ENCODE data around the gene ANK2. TPM values are rescaled to one million over a fixed set of nuclear protein-coding genes. Genes with fewer than 3 reads are reported as not detected.

Gene ANK2
- total and polyA plus RNA-seq, 2 experiments from 2014 or later: 7.7 to 40.4 TPM

DNA sequence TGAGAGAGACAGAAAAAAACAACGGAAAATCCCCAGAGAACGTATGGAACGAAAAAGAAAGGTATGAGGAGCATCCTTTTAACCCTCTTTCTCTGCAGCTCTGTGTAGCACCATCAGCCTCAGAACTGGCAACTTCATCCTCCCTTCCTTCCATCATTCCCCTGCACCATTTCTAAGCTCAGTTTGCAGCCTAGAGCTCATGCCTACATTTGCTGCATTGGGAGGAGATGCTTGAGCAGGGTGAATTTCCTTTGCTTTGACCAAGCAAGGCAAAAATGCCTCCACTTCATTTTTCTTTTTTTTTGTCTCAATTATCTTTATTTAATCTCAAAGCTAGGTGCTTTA is 67.9 kb downstream of the ANK2 start:
- ATAC-seq: peak; percentile 21; the same call in 2 of the 3 replicates
- Mint-ChIP-seq H3K27me3 (ENCODE audit: insufficient read depth, low read depth, poor library complexity) (peaks cover 2% of the 10 kb centered on the region), H3K9me3 (no peaks in the 10 kb centered on the region), H3K4me3 (no peak overlapping the region), H3K27ac (peak overlapping the region; percentile 17; the same call in 1 of the 2 replicates), H3K4me1 (peaks cover 32% of the 10 kb centered on the region), H3K36me3 (ENCODE audit: low read depth) (no peaks in the 10 kb centered on the region)
- H3K27me3 ChIP-seq (ENCODE audit: insufficient read depth): no peaks in the 10 kb centered on the region
- H2AFZ ChIP-seq: no peak overlapping the region
- TF ChIP-seq NANOG (IDR thresholded peaks at IDR 0.05; ENCODE audit: borderline replicate concordance): no peak
- no peak for TF ChIP-seq JUNB (IDR thresholded peaks at IDR 0.05; ENCODE audit: unreplicated experiment)
- TF ChIP-seq, protein P1, sequence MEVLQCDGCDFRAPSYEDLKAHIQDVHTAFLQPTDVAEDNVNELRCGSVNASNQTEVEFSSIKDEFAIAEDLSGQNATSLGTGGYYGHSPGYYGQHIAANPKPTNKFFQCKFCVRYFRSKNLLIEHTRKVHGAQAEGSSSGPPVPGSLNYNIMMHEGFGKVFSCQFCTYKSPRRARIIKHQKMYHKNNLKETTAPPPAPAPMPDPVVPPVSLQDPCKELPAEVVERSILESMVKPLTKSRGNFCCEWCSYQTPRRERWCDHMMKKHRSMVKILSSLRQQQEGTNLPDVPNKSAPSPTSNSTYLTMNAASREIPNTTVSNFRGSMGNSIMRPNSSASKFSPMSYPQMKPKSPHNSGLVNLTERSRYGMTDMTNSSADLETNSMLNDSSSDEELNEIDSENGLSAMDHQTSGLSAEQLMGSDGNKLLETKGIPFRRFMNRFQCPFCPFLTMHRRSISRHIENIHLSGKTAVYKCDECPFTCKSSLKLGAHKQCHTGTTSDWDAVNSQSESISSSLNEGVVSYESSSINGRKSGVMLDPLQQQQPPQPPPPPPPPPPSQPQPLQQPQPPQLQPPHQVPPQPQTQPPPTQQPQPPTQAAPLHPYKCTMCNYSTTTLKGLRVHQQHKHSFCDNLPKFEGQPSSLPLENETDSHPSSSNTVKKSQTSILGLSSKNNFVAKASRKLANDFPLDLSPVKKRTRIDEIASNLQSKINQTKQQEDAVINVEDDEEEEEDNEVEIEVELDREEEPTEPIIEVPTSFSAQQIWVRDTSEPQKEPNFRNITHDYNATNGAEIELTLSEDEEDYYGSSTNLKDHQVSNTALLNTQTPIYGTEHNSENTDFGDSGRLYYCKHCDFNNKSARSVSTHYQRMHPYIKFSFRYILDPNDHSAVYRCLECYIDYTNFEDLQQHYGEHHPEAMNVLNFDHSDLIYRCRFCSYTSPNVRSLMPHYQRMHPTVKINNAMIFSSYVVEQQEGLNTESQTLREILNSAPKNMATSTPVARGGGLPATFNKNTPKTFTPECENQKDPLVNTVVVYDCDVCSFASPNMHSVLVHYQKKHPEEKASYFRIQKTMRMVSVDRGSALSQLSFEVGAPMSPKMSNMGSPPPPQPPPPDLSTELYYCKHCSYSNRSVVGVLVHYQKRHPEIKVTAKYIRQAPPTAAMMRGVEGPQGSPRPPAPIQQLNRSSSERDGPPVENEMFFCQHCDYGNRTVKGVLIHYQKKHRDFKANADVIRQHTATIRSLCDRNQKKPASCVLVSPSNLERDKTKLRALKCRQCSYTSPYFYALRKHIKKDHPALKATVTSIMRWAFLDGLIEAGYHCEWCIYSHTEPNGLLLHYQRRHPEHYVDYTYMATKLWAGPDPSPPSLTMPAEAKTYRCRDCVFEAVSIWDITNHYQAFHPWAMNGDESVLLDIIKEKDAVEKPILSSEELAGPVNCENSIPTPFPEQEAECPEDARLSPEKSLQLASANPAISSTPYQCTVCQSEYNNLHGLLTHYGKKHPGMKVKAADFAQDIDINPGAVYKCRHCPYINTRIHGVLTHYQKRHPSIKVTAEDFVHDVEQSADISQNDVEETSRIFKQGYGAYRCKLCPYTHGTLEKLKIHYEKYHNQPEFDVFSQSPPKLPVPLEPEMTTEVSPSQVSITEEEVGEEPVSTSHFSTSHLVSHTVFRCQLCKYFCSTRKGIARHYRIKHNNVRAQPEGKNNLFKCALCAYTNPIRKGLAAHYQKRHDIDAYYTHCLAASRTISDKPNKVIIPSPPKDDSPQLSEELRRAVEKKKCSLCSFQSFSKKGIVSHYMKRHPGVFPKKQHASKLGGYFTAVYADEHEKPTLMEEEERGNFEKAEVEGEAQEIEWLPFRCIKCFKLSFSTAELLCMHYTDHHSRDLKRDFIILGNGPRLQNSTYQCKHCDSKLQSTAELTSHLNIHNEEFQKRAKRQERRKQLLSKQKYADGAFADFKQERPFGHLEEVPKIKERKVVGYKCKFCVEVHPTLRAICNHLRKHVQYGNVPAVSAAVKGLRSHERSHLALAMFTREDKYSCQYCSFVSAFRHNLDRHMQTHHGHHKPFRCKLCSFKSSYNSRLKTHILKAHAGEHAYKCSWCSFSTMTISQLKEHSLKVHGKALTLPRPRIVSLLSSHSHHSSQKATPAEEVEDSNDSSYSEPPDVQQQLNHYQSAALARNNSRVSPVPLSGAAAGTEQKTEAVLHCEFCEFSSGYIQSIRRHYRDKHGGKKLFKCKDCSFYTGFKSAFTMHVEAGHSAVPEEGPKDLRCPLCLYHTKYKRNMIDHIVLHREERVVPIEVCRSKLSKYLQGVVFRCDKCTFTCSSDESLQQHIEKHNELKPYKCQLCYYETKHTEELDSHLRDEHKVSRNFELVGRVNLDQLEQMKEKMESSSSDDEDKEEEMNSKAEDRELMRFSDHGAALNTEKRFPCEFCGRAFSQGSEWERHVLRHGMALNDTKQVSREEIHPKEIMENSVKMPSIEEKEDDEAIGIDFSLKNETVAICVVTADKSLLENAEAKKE (CRISPR knock-in tag; IDR thresholded peaks at IDR 0.05): no peak
- TF ChIP-seq, protein P2, sequence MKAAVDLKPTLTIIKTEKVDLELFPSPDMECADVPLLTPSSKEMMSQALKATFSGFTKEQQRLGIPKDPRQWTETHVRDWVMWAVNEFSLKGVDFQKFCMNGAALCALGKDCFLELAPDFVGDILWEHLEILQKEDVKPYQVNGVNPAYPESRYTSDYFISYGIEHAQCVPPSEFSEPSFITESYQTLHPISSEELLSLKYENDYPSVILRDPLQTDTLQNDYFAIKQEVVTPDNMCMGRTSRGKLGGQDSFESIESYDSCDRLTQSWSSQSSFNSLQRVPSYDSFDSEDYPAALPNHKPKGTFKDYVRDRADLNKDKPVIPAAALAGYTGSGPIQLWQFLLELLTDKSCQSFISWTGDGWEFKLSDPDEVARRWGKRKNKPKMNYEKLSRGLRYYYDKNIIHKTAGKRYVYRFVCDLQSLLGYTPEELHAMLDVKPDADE (IDR thresholded peaks at IDR 0.05): no peak
- TF ChIP-seq EZH2phosphoT487 (IDR thresholded peaks at IDR 0.05; ENCODE audit: unreplicated experiment): no peak
- TF ChIP-seq, protein P3, sequence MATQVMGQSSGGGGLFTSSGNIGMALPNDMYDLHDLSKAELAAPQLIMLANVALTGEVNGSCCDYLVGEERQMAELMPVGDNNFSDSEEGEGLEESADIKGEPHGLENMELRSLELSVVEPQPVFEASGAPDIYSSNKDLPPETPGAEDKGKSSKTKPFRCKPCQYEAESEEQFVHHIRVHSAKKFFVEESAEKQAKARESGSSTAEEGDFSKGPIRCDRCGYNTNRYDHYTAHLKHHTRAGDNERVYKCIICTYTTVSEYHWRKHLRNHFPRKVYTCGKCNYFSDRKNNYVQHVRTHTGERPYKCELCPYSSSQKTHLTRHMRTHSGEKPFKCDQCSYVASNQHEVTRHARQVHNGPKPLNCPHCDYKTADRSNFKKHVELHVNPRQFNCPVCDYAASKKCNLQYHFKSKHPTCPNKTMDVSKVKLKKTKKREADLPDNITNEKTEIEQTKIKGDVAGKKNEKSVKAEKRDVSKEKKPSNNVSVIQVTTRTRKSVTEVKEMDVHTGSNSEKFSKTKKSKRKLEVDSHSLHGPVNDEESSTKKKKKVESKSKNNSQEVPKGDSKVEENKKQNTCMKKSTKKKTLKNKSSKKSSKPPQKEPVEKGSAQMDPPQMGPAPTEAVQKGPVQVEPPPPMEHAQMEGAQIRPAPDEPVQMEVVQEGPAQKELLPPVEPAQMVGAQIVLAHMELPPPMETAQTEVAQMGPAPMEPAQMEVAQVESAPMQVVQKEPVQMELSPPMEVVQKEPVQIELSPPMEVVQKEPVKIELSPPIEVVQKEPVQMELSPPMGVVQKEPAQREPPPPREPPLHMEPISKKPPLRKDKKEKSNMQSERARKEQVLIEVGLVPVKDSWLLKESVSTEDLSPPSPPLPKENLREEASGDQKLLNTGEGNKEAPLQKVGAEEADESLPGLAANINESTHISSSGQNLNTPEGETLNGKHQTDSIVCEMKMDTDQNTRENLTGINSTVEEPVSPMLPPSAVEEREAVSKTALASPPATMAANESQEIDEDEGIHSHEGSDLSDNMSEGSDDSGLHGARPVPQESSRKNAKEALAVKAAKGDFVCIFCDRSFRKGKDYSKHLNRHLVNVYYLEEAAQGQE (IDR thresholded peaks at IDR 0.05; ENCODE audit: unreplicated experiment): no peak
- no peak for TF ChIP-seq POLR2AphosphoS5 (IDR thresholded peaks at IDR 0.05; ENCODE audit: low read depth)
- TF ChIP-seq STAT1 (IDR thresholded peaks at IDR 0.05; ENCODE audit: unreplicated experiment): no peak
- no peak for TF ChIP-seq CREB1 (CRISPR knock-in tag; IDR thresholded peaks at IDR 0.05; ENCODE audit: low read depth)
- TF ChIP-seq, protein P4, sequence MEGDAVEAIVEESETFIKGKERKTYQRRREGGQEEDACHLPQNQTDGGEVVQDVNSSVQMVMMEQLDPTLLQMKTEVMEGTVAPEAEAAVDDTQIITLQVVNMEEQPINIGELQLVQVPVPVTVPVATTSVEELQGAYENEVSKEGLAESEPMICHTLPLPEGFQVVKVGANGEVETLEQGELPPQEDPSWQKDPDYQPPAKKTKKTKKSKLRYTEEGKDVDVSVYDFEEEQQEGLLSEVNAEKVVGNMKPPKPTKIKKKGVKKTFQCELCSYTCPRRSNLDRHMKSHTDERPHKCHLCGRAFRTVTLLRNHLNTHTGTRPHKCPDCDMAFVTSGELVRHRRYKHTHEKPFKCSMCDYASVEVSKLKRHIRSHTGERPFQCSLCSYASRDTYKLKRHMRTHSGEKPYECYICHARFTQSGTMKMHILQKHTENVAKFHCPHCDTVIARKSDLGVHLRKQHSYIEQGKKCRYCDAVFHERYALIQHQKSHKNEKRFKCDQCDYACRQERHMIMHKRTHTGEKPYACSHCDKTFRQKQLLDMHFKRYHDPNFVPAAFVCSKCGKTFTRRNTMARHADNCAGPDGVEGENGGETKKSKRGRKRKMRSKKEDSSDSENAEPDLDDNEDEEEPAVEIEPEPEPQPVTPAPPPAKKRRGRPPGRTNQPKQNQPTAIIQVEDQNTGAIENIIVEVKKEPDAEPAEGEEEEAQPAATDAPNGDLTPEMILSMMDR (conservative IDR thresholded peaks at IDR 0.05; ENCODE audit: low read depth in 2 of 2): no peak
- no peak for TF ChIP-seq EZH2 (IDR thresholded peaks at IDR 0.05; ENCODE audit: low read depth, unreplicated experiment)
- H3K4me3 ChIP-seq: no peak overlapping the region
- H3K79me2 ChIP-seq (replicated peaks; ENCODE audit: insufficient read depth): no peaks in the 10 kb centered on the region
- no peaks in the 10 kb centered on the region for H3F3A ChIP-seq (replicated peaks; ENCODE audit: low read depth)
- DNase-seq (ENCODE audit: low spot score): no peak
- peak overlapping the region; percentile 46; the same call in 1 of the 2 replicates for H3K27ac ChIP-seq (ENCODE audit: low read depth)
- H3K36me3 ChIP-seq (ENCODE audit: insufficient read depth): no peaks in the 10 kb centered on the region
- no peaks in the 10 kb centered on the region for H4K20me1 ChIP-seq (replicated peaks; ENCODE audit: insufficient read depth)
- H3K9me2 ChIP-seq (ENCODE audit: insufficient read depth): no peaks in the 10 kb centered on the region
- peaks cover 21% of the 10 kb centered on the region for H3K4me1 ChIP-seq (ENCODE audit: insufficient read depth)
- no peak overlapping the region for H3K4me2 ChIP-seq
